ENCODE measurements around the gene STYXL1.

DNA sequence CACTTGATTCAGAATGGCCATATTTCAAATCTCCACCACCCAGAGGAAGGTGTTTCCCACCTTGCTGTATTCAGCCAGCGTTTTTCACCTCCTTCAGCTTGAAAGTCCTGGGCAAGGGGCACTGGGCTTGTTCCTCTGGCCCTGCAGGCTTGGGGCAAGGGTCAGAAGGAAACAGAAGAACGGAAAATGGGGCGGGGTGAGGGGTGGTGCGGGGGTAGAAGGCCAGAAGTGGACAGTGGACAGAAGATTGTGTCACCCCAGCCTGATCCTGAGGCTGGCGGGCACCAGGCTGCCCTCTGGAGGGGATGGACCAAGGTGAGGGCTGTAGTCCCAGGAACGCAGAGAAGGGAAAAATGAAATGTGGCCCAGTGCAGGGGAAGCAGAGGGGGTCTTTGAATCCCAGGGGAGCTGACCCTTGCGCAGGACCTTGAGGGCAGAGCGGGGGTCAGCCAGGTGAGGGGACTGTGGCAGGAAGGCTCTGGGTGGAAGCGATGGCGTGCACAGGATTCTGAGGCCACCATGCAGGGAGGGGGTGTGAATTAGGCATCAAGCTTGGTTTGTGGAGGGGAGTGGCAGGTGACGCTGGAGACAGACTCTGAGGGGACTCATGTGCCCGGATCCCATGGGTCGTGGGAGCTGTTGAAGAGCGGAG is 76.4 kb downstream of the STYXL1 start:
- TF ChIP-seq CTCF (IDR thresholded peaks at IDR 0.05; ENCODE audit: borderline replicate concordance, extremely low read depth, low read length, poor library complexity, severe bottlenecking) (no peak), EZH2 (IDR thresholded peaks at IDR 0.05; ENCODE audit: borderline replicate concordance, low read depth, low read length, severe bottlenecking) (no peak)
